Endothelial cell (in vitro differentiated cells): Measurements from ENCODE around the gene CYP4B1. TPM values are rescaled to one million over a fixed set of nuclear protein-coding genes. Genes with fewer than 3 reads are reported as not detected.
"Not testable (repeated sequence)": the region's sequence is repeated elsewhere in the genome, so short reads cannot be mapped to it uniquely, and the experiment has no call there.

ENCODE experiments used
- DNase-seq: peaks from one replicate; pipeline ENCODE4 v3.0.0; 2021; ENCODE audit warnings: low spot score
- H3K27ac Mint-ChIP-seq: one replicate; pipeline ENCODE4 v1.8.0; 2021; ENCODE audit warnings: mixed read lengths, inconsistent platforms; ENCODE audit not compliant: unreplicated experiment
- H3K27me3 Mint-ChIP-seq: one replicate; pipeline ENCODE4 v1.8.0; 2021; ENCODE audit warnings: mild to moderate bottlenecking, moderate library complexity, mixed read lengths, inconsistent platforms; ENCODE audit not compliant: unreplicated experiment
- H3K36me3 Mint-ChIP-seq: one replicate; pipeline ENCODE4 v1.8.0; 2021; ENCODE audit warnings: mild to moderate bottlenecking, low read depth, mixed read lengths, inconsistent platforms; ENCODE audit not compliant: unreplicated experiment
- H3K4me1 Mint-ChIP-seq: one replicate; pipeline ENCODE4 v1.8.0; 2021; ENCODE audit warnings: mild to moderate bottlenecking, mixed read lengths, inconsistent platforms; ENCODE audit not compliant: unreplicated experiment
- H3K4me3 Mint-ChIP-seq: one replicate; pipeline ENCODE4 v1.8.0; 2021; ENCODE audit warnings: mild to moderate bottlenecking, mixed read lengths, inconsistent platforms; ENCODE audit not compliant: unreplicated experiment
- H3K9me3 Mint-ChIP-seq: one replicate; pipeline ENCODE4 v1.8.0; 2021; ENCODE audit warnings: mixed read lengths, inconsistent platforms; ENCODE audit not compliant: unreplicated experiment
- CTCF ChIP-seq: fragments of 200-600 bp; sonication (generic); IDR thresholded peaks from one replicate; pipeline ENCODE4 v1.5.0; 2021; ENCODE audit warnings: antibody characterized with exemption; ENCODE audit not compliant: unreplicated experiment
- total RNA-seq: library from RNA; stranded (reverse); fragmentation: NEBNext Ultra II Directional; extraction: Animal tissue kit (Norgen Biotek cat#: 25700); gene quantifications from one replicate; pipeline ENCODE4 v1.2.1, GENCODE V29; 2021; ENCODE audit not compliant: unreplicated experiment

The CYP4B1 gene
- total RNA-seq, 1 donor from 2014 or later = not detected

GRCh38 chr1:46823151-46823550, 24.3 kb downstream of the CYP4B1 start:
- no peak for TF ChIP-seq CTCF
- Mint-ChIP-seq H3K36me3 (no peaks in the 10 kb centered on the region), H3K4me1 (peaks cover 12% of the 10 kb centered on the region), H3K9me3 (no peaks in the 10 kb centered on the region), H3K4me3 (no peak overlapping the region), H3K27me3 (peaks cover 2% of the 10 kb centered on the region), H3K27ac (no peak overlapping the region)
- no peak for DNase-seq

DNA sequence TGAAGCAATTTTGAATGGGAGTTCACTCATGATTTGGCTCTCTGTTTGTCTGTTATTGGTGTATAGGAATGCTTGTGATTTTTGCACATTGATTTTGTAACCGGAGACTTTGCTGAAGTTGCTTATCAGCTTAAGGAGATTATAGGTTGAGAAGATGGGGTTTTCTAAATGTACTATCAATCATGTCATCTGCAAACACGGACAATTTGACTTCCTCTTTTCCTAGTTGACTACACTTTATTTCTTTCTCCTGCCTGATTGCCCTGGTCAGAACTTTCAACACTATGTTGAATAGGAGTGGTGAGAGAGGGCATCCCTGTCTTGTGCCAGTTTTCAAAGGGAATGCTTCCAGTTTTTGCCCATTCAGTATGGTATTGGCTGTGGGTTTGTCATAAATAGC, 28.0 kb downstream of the CYP4B1 start:
- H3K27ac Mint-ChIP-seq, DNase-seq, H3K27me3 Mint-ChIP-seq, H3K4me3 Mint-ChIP-seq, H3K9me3 Mint-ChIP-seq, H3K4me1 Mint-ChIP-seq, H3K36me3 Mint-ChIP-seq: not testable (repeated sequence)

DNA sequence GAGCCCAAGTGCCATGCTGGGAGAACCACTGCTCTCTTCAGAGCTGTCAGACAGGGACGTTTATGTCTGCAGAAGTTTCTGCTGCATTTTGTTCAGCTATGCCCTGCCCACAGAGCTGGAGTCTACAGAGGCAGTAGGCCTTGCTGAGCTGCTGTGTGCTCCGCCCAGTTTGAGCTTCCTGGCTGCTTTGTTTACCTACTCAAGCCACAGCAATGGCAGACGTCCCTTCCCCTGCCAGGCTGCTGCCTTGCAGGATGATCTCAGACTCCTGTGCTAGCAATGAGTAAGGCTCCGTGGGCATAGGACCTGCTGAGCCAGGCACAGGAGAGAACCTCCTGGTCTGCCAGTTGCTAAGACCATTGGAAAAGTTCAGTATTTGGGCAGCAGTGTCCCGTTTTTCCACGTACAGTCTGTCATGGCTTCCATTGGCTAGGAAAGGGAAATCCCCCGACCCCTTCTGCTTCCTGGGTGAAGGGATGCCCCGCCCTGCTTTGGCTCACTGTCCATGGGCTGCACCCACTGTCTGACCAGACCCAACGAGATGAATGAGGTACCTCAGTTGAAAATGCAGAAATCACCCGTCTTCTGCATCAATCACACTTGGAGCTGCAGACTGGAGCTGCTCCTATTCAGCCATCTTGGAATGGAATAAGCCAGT, 31.9 kb downstream of the CYP4B1 start:
- Mint-ChIP-seq H3K27me3 (peaks cover 3% of the 10 kb centered on the region), H3K4me1 (no peaks in the 10 kb centered on the region), H3K9me3 (no peaks in the 10 kb centered on the region), H3K27ac (no peak overlapping the region), H3K4me3 (no peak overlapping the region), H3K36me3 (no peaks in the 10 kb centered on the region)
- no peak for DNase-seq
- no peak for TF ChIP-seq CTCF

GRCh38 chr1:46835469-46835868, 36.6 kb downstream of the CYP4B1 start:
- H3K9me3 Mint-ChIP-seq, H3K4me1 Mint-ChIP-seq, H3K4me3 Mint-ChIP-seq, H3K36me3 Mint-ChIP-seq, H3K27ac Mint-ChIP-seq, DNase-seq, H3K27me3 Mint-ChIP-seq: not testable (repeated sequence)

- not testable (repeated sequence) for H3K9me3 Mint-ChIP-seq, H3K27me3 Mint-ChIP-seq, DNase-seq, H3K4me1 Mint-ChIP-seq, H3K27ac Mint-ChIP-seq, H3K36me3 Mint-ChIP-seq
- H3K4me3 Mint-ChIP-seq = peak overlapping the region; percentile 53
Measured at GRCh38 chr1:46846386-46846785, 47.5 kb downstream of the CYP4B1 start.

DNA sequence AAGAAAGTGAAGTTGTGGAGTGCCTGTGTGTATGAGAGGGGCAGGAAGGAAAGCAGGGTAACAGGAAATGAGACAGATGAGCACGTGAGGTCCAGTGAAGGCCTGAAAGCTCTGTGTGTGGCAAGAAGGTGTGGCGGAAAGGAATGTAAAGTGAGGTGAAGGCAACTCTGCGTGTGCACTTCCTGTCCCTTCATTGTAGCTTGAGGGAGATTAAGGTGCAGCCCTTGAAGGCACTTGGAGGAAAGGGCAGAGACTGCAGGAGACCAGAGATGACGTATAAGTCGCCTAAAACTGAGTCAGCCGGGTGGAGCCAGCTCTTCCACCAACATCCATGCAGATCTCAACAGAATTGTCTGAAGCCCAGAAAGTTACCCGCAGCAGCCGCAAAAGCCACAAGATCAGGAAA, 58.8 kb downstream of the CYP4B1 start:
- DNase-seq, H3K9me3 Mint-ChIP-seq, H3K36me3 Mint-ChIP-seq, H3K27ac Mint-ChIP-seq, H3K27me3 Mint-ChIP-seq, H3K4me3 Mint-ChIP-seq: not testable (repeated sequence)
- peaks cover 11% of the 10 kb centered on the region for H3K4me1 Mint-ChIP-seq

DNA sequence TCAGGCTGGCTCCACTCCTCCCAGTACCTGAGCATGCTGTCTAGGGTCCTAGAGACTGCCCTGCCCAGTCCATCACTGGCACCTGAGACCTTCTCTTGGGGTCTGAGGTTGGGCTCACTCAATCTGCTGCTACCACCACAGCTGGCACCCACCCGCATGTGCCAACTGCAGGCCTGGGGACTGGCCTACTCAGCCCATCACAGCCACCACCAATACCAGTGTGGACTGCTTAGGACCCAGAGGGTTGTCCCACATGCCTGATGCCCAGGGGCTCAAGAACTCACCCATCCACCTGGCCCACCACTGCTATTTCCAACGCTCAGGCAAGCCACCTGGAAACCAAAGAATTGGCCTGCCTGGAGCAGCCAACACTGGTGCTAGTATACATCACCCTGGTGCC, 63.5 kb downstream of the CYP4B1 start:
- Mint-ChIP-seq H3K36me3 (no peaks in the 10 kb centered on the region), H3K4me3 (no peak overlapping the region), H3K4me1 (peaks cover 8% of the 10 kb centered on the region), H3K27me3 (peaks cover 3% of the 10 kb centered on the region), H3K9me3 (no peaks in the 10 kb centered on the region), H3K27ac (no peak overlapping the region)
- DNase-seq = no peak
- TF ChIP-seq CTCF = no peak

Other genes with a start within 250 kb of the CYP4B1 start
- gene KNCN, start 247.4 kb upstream of the CYP4B1 start, total RNA-seq = not detected
- 57.9 TPM for gene MKNK1, start 194.8 kb upstream of the CYP4B1 start, total RNA-seq
- 80.7 TPM for gene MOB3C, start 182.2 kb upstream of the CYP4B1 start, total RNA-seq
- gene ATPAF1, start 130.7 kb upstream of the CYP4B1 start, total RNA-seq = 29.8 TPM
- not detected for gene TEX38, start 127.2 kb upstream of the CYP4B1 start, total RNA-seq
- 325 TPM for gene EFCAB14, start 79.9 kb upstream of the CYP4B1 start, total RNA-seq
- gene CYP4A11, start 142.4 kb downstream of the CYP4B1 start, total RNA-seq = not detected
- 0.23 TPM for gene CYP4X1, start 224.6 kb downstream of the CYP4B1 start, total RNA-seq